ENCODE data around the gene SIX4. TPM values are rescaled to one million over a fixed set of nuclear protein-coding genes. Genes with fewer than 3 reads are reported as not detected.

Gene SIX4
- total RNA-seq, 6 experiments from 2014 or later: 14.4 to 19.6 (median 17.0) TPM

- no peak for DNase-seq
- Mint-ChIP-seq H3K4me3 (no peak overlapping the region), H3K9me3 (0 out of 2 replicates have a peak, but pooled peaks cover 3% of the 10 kb centered on the region), H3K27ac (no peak overlapping the region), H3K4me1 (ENCODE audit: low read depth) (no peaks in the 10 kb centered on the region), H3K27me3 (ENCODE audit: insufficient read depth) (no peaks in the 10 kb centered on the region; the same call in 1 of the 2 replicates), H3K36me3 (ENCODE audit: low read depth) (no peaks in the 10 kb centered on the region; the same call in 1 of the 2 replicates)
- TF ChIP-seq, protein P1, sequence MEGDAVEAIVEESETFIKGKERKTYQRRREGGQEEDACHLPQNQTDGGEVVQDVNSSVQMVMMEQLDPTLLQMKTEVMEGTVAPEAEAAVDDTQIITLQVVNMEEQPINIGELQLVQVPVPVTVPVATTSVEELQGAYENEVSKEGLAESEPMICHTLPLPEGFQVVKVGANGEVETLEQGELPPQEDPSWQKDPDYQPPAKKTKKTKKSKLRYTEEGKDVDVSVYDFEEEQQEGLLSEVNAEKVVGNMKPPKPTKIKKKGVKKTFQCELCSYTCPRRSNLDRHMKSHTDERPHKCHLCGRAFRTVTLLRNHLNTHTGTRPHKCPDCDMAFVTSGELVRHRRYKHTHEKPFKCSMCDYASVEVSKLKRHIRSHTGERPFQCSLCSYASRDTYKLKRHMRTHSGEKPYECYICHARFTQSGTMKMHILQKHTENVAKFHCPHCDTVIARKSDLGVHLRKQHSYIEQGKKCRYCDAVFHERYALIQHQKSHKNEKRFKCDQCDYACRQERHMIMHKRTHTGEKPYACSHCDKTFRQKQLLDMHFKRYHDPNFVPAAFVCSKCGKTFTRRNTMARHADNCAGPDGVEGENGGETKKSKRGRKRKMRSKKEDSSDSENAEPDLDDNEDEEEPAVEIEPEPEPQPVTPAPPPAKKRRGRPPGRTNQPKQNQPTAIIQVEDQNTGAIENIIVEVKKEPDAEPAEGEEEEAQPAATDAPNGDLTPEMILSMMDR (IDR thresholded peaks at IDR 0.05): no peak
These were observed 37.3 kb downstream of the SIX4 start for GRCh38 chr14:60686865-60687264.

DNA sequence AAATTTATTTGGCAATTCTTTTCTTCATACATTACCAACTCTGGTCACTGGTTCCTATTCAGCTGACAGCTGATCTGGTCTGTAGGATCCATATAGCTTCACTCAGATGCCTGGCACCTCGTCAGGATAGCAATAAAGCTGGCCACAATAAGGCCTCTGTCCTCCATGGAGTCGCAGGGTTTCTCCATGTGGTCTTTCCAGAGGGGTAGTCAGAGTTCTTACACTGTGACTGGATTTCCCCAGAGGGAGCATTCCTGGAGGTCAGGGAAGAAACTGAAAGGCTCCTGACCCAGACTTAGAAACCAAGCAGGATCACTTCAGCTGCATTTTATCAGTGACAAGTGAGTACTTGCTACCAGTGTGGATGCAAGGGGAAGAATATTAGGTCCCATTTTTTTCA lies 39.9 kb downstream of the SIX4 start:
- DNase-seq: no peak

GRCh38 chr14:60681271-60681670 lies 42.9 kb downstream of the SIX4 start:
- Mint-ChIP-seq H3K27ac (no peak overlapping the region), H3K4me3 (no peak overlapping the region), H3K27me3 (ENCODE audit: insufficient read depth) (no peaks in the 10 kb centered on the region; the same call in none of the 2 replicates), H3K36me3 (ENCODE audit: low read depth) (no peaks in the 10 kb centered on the region; the same call in 1 of the 2 replicates), H3K4me1 (ENCODE audit: low read depth) (peaks cover 5% of the 10 kb centered on the region), H3K9me3 (0 out of 2 replicates have a peak, but pooled peaks cover 3% of the 10 kb centered on the region)
- no peak for DNase-seq
- TF ChIP-seq, protein P1 (IDR thresholded peaks at IDR 0.05): no peak

More for the DNA sequence above, 39.9 kb downstream of the SIX4 start:
- Mint-ChIP-seq H3K4me3 (no peak overlapping the region), H3K27me3 (ENCODE audit: insufficient read depth) (no peaks in the 10 kb centered on the region; the same call in 1 of the 2 replicates), H3K36me3 (ENCODE audit: low read depth) (no peaks in the 10 kb centered on the region; the same call in 1 of the 2 replicates), H3K9me3 (0 out of 2 replicates have a peak, but pooled peaks cover 3% of the 10 kb centered on the region), H3K4me1 (ENCODE audit: low read depth) (peaks cover 5% of the 10 kb centered on the region), H3K27ac (no peak overlapping the region)
- TF ChIP-seq, protein P1 (IDR thresholded peaks at IDR 0.05): no peak

DNA sequence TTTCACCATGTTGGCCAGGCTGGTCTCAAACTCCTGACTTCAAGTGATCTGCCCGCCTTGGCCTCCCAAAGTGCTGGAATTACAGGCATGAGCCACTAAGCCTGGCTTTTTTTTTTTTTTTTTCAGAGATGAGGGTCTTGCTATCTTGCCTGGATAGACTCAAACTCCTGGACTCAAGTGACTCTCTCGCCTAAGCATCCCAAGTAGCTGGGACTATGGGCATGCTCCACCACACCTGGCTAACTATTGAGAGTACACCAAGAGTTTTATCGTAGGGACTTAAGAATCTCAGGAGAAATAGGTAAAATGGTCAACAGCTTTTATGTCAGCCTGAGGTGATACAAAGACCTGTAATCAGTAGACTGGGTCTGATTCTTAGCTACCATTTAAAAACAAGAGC lies 43.6 kb downstream of the SIX4 start:
- TF ChIP-seq, protein P1 (IDR thresholded peaks at IDR 0.05): no peak
- H3K36me3 Mint-ChIP-seq (ENCODE audit: low read depth): no peaks in the 10 kb centered on the region; the same call in 1 of the 2 replicates
- H3K4me1 Mint-ChIP-seq (ENCODE audit: low read depth): peaks cover 5% of the 10 kb centered on the region
- no peak overlapping the region for H3K27ac Mint-ChIP-seq
- DNase-seq: no peak
- H3K9me3 Mint-ChIP-seq: 0 out of 2 replicates have a peak, but pooled peaks cover 3% of the 10 kb centered on the region
- H3K27me3 Mint-ChIP-seq (ENCODE audit: insufficient read depth): no peaks in the 10 kb centered on the region; the same call in none of the 2 replicates
- no peak overlapping the region for H3K4me3 Mint-ChIP-seq

- Mint-ChIP-seq H3K4me1 (ENCODE audit: low read depth) (peaks cover 5% of the 10 kb centered on the region), H3K9me3 (0 out of 2 replicates have a peak, but pooled peaks cover 3% of the 10 kb centered on the region), H3K36me3 (ENCODE audit: low read depth) (no peaks in the 10 kb centered on the region; the same call in 1 of the 2 replicates), H3K27ac (no peak overlapping the region), H3K4me3 (no peak overlapping the region), H3K27me3 (ENCODE audit: insufficient read depth) (no peaks in the 10 kb centered on the region; the same call in none of the 2 replicates)
- TF ChIP-seq, protein P1 (IDR thresholded peaks at IDR 0.05): no peak
- DNase-seq: no peak
These were observed 44.4 kb downstream of the SIX4 start for GRCh38 chr14:60679566-60680258.

Data from HFFc6 (cell line).